Epidermal melanocyte (primary cell): ENCODE results near the gene ABCC6.
"Not testable (repeated sequence)": the region's sequence is repeated elsewhere in the genome, so short reads cannot be mapped to it uniquely, and the experiment has no call there.

Source experiments
- DNase-seq: peaks from one replicate; pipeline ENCODE4 v3.0.0; 2011; ENCODE audit warnings: low spot score; ENCODE audit not compliant: insufficient read length

ABCC6 gene

GRCh38 chr16:16162591-16162990 is 60.7 kb downstream of the ABCC6 start:
- no peak for DNase-seq

- not testable (repeated sequence) for DNase-seq
Measured at GRCh38 chr16:16161840-16162239, 61.5 kb downstream of the ABCC6 start.

GRCh38 chr16:16161319-16161718 is 62.0 kb downstream of the ABCC6 start:
- no peak for DNase-seq

- DNase-seq, result no peak
Measured at GRCh38 chr16:16159662-16160061, 63.6 kb downstream of the ABCC6 start.

GRCh38 chr16:16158741-16159374 is 64.4 kb downstream of the ABCC6 start:
- no peak for DNase-seq

- DNase-seq, result no peak
Measured at GRCh38 chr16:16158082-16158658, 65.1 kb downstream of the ABCC6 start.

GRCh38 chr16:16157166-16157565 is 66.1 kb downstream of the ABCC6 start:
- DNase-seq, result no peak

GRCh38 chr16:16155234-16155633 is 68.1 kb downstream of the ABCC6 start:
- no peak for DNase-seq

- no peak for DNase-seq
Measured at GRCh38 chr16:16154281-16154951, 68.9 kb downstream of the ABCC6 start.

GRCh38 chr16:16153000-16153399 is 70.3 kb downstream of the ABCC6 start:
- not testable (repeated sequence) for DNase-seq

- DNase-seq, result no peak
Measured at GRCh38 chr16:16151315-16151714, 72.0 kb downstream of the ABCC6 start.

- no peak for DNase-seq
Measured at GRCh38 chr16:16150878-16151152, 72.5 kb downstream of the ABCC6 start.

GRCh38 chr16:16150117-16150877 is 73.0 kb downstream of the ABCC6 start:
- no peak for DNase-seq

GRCh38 chr16:16149710-16150116 is 73.6 kb downstream of the ABCC6 start:
- no peak for DNase-seq

GRCh38 chr16:16148755-16149154 is 74.5 kb downstream of the ABCC6 start:
- DNase-seq, result no peak

- not testable (repeated sequence) for DNase-seq
Measured at GRCh38 chr16:16148000-16148599, 75.2 kb downstream of the ABCC6 start.

GRCh38 chr16:16147316-16147999 is 75.8 kb downstream of the ABCC6 start:
- DNase-seq, result no peak

- DNase-seq, result no peak
Measured at GRCh38 chr16:16146380-16147315, 76.6 kb downstream of the ABCC6 start.

GRCh38 chr16:16145286-16145685 is 78.0 kb downstream of the ABCC6 start:
- DNase-seq, result no peak

- no peak for DNase-seq
Measured at GRCh38 chr16:16144416-16144815, 78.9 kb downstream of the ABCC6 start.
